ENCODE data around the gene LPAR3.

Gene LPAR3

GRCh38 chr1:84773195-84773594 is 119.8 kb downstream of the LPAR3 start:
- DNase-seq, result no peak

DNA sequence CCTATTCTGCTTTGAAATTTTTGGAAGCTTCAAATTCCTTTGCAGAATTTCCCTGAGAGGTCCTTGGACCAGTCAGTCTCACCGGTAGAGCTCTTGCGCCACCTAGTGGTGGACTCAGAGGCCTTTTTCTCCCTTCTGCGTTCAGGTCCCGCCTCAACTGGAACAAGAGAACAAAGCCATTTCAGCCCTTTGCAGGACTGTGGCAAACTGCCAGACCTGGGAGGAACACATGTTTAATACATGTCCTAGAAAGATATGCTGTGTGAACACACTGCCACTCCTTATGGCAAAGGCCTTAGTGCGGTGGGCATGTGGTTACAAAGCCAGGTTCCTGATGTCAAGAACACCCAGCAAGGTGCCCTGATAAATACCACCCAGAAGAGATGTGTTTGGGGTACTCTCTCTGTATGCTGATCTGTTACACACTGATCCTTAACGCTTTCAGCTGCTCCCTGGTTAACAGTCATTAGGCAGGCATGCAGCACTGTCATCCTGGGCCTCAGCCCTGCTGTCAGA is 120.5 kb downstream of the LPAR3 start:
- peak; percentile 56 for DNase-seq

DNA sequence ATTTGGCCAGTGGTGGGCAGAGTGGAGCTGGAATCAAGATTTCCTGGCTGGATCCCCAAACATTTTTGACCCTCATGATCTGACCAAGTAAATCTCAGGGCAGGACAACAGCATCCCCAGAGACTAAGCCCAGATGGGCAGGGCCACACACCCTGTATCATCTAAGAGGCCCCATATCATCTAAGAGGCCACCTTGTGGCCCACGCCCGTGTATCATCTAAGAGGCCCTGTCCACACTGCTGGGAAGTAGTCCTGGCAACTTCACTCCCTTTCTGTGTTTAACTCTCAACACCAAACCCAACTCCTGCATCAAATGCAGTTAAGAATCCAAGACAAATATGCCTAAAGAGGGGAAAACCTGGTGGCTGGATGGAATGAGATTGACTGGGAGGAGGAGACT is 121.1 kb downstream of the LPAR3 start:
- DNase-seq, result no peak

- no peak for DNase-seq
Observed at GRCh38 chr1:84770481-84770880, 122.5 kb downstream of the LPAR3 start.

- DNase-seq, result no peak
Observed at GRCh38 chr1:84769636-84770035, 123.4 kb downstream of the LPAR3 start.

DNA sequence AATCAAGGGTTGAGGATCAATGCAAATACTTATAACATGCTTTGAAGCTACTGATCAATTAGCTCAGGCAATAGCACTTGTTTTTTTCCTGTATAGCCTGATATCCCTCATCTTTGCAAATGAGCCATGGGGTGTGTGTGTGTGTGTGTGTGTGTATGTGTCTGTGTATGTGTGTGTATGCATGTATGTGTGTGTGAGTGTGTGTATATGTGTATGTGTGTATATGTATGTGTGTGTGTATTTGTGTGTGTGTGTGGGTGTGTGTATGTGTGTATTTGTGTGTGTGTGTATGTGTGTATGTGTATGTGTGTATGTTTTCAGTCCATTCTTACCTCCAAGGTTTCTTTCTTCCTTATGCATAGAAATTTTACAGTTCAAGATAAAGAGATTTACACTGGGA is 124.4 kb downstream of the LPAR3 start:
- no peak for DNase-seq

GRCh38 chr1:84763912-84764680 is 128.9 kb downstream of the LPAR3 start:
- no peak for DNase-seq

DNA sequence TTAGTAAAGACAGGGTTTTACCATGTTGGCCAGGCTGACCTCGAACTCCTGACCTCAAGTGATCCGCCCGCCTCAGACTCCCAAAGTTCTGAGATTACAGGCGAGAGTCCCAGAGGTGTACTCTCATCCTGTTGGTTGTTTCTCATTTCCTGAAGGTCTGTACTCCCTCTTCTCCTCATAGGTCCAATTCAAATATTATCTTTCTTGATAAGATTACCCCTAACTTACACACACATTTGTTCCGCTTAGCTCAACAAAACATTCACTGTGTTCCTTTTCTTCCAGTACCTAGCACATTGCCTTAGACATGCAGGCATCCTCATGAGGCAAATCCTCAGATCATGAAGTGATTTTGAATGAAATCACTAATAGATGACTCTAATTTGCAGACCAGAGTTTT is 130.3 kb downstream of the LPAR3 start:
- no peak for DNase-seq
